GM10266 (cell line): Measurements from ENCODE around the gene NRN1L.
"Not testable (repeated sequence)": the region's sequence is repeated elsewhere in the genome, so short reads cannot be mapped to it uniquely, and the experiment has no call there.

Experiments
- DNase-seq: peaks from one replicate; pipeline ENCODE4 v3.0.0; 2012; ENCODE audit errors: extremely low spot score
- CTCF ChIP-seq: IDR thresholded peaks from 2 replicates; pipeline ENCODE4 v1.5.1; 2012; ENCODE audit warnings: mild to moderate bottlenecking, low read depth; ENCODE audit not compliant: control insufficient read depth, insufficient read depth; ENCODE audit errors: missing control alignments

Gene NRN1L

GRCh38 chr16:67897231-67897630, 12.5 kb downstream of the NRN1L start:
- DNase-seq = no peak
- no peak for TF ChIP-seq CTCF

GRCh38 chr16:67901734-67902133, 17.0 kb downstream of the NRN1L start:
- TF ChIP-seq CTCF = no peak

GRCh38 chr16:67902831-67903230, 18.1 kb downstream of the NRN1L start:
- TF ChIP-seq CTCF = no peak
- DNase-seq = no peak

More at GRCh38 chr16:67901734-67902133, 17.0 kb downstream of the NRN1L start:
- no peak for DNase-seq

- no peak for TF ChIP-seq CTCF
- DNase-seq = no peak
Observed at GRCh38 chr16:67907397-67908180, 22.9 kb downstream of the NRN1L start.

- TF ChIP-seq CTCF = no peak
- DNase-seq = no peak
Observed at GRCh38 chr16:67909056-67909742, 24.5 kb downstream of the NRN1L start.

GRCh38 chr16:67910158-67910557, 25.5 kb downstream of the NRN1L start:
- no peak for DNase-seq
- no peak for TF ChIP-seq CTCF

- DNase-seq = no peak
- TF ChIP-seq CTCF = no peak
Observed at GRCh38 chr16:67914758-67915495, 30.2 kb downstream of the NRN1L start.

GRCh38 chr16:67915496-67915769, 30.7 kb downstream of the NRN1L start:
- not testable (repeated sequence) for DNase-seq
